ENCODE measurements around the gene NUDT19.

The NUDT19 gene

DNA sequence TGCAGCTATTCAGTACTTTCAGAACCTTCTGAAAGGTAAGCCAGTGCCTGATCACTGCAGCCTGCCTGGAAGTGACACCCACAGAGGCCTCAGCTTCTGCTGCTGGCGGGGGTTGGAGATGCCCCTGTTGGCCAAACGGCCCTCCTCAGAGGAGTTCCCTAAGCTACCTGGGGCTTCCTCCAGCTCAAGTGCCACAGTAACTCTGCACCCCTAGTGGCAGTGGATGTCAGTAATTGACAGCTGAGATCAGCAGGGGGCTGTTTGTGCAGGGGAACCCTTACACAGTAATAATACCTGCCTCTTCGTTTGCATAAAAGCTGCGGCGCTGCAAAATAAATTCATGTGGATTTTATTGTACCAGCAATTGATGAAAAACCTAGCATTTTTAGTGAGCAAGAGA is 56.9 kb downstream of the NUDT19 start:
- TF ChIP-seq, protein P1, sequence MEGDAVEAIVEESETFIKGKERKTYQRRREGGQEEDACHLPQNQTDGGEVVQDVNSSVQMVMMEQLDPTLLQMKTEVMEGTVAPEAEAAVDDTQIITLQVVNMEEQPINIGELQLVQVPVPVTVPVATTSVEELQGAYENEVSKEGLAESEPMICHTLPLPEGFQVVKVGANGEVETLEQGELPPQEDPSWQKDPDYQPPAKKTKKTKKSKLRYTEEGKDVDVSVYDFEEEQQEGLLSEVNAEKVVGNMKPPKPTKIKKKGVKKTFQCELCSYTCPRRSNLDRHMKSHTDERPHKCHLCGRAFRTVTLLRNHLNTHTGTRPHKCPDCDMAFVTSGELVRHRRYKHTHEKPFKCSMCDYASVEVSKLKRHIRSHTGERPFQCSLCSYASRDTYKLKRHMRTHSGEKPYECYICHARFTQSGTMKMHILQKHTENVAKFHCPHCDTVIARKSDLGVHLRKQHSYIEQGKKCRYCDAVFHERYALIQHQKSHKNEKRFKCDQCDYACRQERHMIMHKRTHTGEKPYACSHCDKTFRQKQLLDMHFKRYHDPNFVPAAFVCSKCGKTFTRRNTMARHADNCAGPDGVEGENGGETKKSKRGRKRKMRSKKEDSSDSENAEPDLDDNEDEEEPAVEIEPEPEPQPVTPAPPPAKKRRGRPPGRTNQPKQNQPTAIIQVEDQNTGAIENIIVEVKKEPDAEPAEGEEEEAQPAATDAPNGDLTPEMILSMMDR (IDR thresholded peaks at IDR 0.05): no peak
- no peak for TF ChIP-seq ZFX (IDR thresholded peaks at IDR 0.05; ENCODE audit: borderline replicate concordance)
- no peak overlapping the region for H3K27ac ChIP-seq

DNA sequence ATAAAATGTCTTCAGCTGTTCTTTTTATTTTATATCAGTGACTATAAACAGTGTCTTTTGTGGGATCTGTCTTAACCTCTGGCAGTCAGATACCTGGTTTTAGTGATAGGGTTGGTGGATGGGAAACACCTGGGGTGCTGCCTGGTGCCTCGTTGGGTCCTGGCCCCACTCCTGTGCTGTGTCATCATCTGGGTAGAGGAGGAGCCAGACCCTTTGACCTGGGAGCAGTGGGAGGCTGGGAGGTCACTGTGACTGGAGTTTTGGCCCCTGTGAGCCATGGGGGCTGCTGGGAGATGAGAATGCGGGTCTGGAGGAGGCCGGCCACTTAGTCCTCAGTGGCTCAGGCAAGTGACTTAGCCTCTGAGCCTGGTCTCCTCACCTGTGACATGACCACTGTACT is 57.3 kb downstream of the NUDT19 start:
- no peak for TF ChIP-seq ZFX (IDR thresholded peaks at IDR 0.05; ENCODE audit: borderline replicate concordance)
- TF ChIP-seq, protein P1 (IDR thresholded peaks at IDR 0.05): no peak
- no peak overlapping the region for H3K27ac ChIP-seq

DNA sequence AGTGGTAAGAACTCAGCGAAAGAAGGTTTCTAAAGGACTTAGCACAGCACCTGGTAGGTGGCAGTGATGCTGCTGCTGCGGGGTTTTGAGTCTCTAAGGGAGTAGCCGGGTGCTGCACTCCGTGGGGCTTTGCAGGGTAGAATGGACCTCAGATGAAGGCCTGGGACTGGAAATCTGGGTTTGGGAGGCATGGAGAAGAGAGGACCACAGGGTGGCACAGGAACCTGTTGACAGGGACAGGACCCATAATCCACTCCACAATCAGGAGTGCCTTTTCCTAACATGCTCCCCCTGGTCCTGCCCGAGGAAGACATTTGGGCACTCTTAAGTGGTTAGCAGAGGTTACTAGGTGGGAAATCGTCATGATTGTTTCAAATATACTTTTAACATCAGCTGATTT is 57.7 kb downstream of the NUDT19 start:
- TF ChIP-seq ZFX (IDR thresholded peaks at IDR 0.05; ENCODE audit: borderline replicate concordance): no peak
- TF ChIP-seq, protein P1 (IDR thresholded peaks at IDR 0.05): no peak
- no peak overlapping the region for H3K27ac ChIP-seq

DNA sequence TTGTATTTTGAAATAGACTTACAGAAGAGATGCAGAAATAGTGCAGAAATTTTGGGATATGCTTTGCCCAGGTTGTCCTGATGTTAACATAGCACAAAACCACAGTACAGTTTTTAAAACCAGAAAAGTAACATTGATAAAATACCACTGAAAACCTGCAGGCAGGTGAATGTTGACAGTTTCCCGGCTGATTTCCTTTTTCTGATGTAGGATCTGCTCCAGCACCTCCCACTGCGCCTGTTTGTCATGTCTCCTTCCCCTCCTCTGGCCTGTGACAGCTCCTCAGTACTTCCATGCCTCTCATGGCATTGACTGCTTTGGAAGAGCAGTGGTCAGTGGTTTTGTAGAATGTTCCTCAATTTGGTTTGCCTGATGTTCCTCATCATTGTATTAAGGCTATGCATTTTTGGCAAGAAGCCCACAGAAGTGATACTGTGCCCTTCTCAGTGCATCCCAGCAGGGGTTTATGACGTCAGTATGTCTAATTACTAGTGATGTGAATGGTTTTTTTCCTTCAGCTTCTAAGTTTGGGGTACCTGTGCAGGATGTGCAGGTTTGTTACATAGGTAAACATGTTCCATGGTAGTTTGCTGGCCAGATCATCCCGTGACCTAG is 58.9 kb downstream of the NUDT19 start:
- TF ChIP-seq ZFX (IDR thresholded peaks at IDR 0.05; ENCODE audit: borderline replicate concordance): no peak
- TF ChIP-seq, protein P1 (IDR thresholded peaks at IDR 0.05): no peak
- no peak overlapping the region for H3K27ac ChIP-seq

DNA sequence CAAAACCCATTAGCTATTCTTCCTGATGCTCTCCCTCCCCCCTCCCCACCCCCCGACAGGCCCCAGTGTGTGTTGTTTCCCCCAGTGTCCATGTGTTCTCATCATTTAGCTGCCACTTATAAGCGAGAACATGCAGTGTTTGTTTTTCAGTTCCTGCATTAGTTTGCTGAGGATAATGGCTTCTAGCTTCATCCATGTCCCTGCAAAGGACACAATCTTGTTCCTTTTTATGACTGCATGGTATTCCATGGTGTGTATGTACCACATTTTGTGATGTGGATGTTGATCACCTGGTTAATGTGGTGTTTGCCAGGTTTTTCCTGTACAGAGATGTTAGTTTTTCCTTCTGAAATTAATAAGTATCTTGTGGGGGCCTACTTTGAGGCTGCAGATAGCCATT is 59.4 kb downstream of the NUDT19 start:
- H3K27ac ChIP-seq: no peak overlapping the region
- TF ChIP-seq, protein P1 (IDR thresholded peaks at IDR 0.05): no peak
- TF ChIP-seq ZFX (IDR thresholded peaks at IDR 0.05; ENCODE audit: borderline replicate concordance): no peak

DNA sequence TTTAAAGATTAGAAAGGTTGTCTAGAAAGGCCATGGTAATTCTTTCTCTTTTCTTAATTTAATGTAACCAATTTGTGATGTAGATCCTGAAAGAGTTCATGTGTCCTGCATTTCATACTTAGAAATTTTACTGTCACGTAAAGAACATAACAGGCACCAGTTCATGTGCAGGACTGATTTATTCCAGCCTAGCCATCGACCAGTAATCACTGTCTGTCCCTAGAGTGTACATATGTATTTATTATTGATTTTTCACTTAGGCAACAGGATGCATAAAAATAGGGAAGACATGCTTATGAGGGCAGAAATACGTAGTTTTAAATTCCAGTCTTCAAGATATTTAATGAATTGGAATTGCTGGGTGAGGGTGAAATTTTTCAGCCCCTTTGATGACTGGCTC is 65.6 kb downstream of the NUDT19 start:
- TF ChIP-seq ZFX (IDR thresholded peaks at IDR 0.05; ENCODE audit: borderline replicate concordance): no peak
- TF ChIP-seq, protein P1 (IDR thresholded peaks at IDR 0.05): no peak
- H3K27ac ChIP-seq: no peak overlapping the region
